Measurements from ENCODE around the gene SMIM24.
"Not testable (repeated sequence)": the region's sequence is repeated elsewhere in the genome, so short reads cannot be mapped to it uniquely, and the experiment has no call there.

Gene SMIM24

GRCh38 chr19:3513229-3514140, 33.2 kb upstream of the SMIM24 start:
- DNase-seq, result no peak

GRCh38 chr19:3512562-3513228, 32.4 kb upstream of the SMIM24 start:
- DNase-seq, result no peak

GRCh38 chr19:3511506-3512251, 31.4 kb upstream of the SMIM24 start:
- DNase-seq, result no peak

GRCh38 chr19:3510727-3511126, 30.4 kb upstream of the SMIM24 start:
- no peak for DNase-seq

GRCh38 chr19:3509566-3509989, 29.3 kb upstream of the SMIM24 start:
- no peak for DNase-seq

DNA sequence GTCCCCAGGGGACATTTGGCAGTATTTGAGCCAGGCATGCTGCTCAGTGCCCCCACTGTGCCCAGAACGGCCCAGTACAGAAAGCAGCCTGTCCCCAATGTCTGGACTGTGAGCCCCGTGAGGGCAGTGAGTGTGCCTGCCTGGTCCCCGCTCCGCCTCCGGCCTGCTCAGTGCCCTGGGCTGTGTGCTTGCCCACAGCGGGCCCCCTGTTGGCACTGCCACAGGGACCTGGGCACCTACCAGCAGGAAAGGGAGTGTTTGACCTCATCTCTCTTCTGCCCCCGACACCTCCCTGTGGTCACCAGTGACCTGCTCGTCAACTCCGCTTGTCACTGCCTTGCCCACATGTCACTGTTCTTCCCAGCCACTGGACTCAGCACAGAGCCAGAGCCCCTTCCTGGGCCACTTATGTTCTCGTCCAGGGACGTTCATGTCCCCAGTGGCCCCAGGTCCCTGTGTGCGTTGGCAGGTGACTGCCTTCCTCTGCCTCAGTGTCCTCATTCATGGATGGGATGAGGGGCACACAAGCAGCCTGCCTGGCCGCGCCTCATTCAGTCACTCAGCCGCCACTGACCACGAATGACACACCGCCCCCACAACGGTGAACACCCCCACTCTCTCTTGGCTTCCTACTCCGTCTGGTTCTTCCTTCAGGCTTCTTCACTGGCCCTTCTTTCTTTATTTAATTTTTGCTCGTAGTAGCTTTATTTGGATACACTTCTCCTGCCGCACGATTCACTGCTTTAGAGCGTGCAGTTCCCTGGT, 28.6 kb upstream of the SMIM24 start:
- DNase-seq, result no peak

- DNase-seq, result not testable (repeated sequence)
These were observed 27.9 kb upstream of the SMIM24 start for GRCh38 chr19:3508121-3508661.

- no peak for DNase-seq
These were observed 27.2 kb upstream of the SMIM24 start for GRCh38 chr19:3507371-3508120.

DNA sequence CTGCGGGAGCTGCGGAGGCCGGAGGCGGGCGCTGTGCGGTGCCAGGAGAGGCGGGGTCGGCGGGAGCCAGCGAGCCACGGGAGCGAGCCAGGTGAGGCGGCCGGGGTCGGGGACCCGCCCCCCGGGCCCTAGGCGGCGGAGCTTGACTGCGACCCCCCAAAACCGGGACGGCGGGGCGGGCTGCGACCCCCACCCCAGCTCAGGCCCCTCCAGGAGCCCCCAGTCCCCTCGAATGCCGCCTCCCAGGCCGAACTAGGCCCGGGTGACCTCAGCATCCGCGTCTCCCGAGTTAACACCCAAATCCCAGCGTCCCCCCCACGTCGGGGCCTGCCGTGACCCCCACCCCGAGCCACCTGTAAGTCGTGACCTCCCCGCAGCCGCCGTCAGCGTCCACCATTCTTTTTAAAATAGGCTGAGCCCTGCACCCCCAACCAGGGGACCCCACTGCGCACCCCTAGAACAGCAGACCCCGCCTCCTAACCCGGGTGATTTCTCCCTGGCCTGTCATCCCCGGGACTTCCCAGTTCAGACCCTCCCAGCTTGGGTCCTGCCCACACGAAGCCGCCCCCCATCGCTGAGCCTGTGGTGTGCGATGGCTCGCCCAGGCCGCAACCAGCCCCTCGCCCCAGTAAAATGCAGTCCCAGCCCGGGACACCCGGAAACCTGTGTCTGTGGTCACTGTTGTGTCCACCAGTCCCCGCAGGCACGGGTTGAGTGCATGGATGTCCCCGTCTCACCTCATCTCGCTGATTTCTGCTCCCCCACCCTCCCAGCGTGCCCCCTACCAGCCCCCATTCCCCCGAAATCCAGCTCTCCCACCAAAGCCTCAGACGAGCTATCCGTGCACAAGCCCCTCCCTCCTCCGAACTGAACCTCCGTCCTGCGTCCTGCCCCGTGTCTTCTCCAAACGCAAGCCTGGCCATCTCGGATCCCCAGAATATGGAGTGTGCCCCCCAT, 26.3 kb upstream of the SMIM24 start:
- DNase-seq, result no peak

GRCh38 chr19:3505598-3506383, 25.5 kb upstream of the SMIM24 start, which contains the start of gene FZR1:
Gene FZR1 (plus strand): TSS chr19:3506311. CDS start chr19:3522990, 16,679 bp downstream.
- peak; percentile 90 to 93 for DNase-seq

GRCh38 chr19:3504735-3505134, 24.4 kb upstream of the SMIM24 start:
- no peak for DNase-seq

DNA sequence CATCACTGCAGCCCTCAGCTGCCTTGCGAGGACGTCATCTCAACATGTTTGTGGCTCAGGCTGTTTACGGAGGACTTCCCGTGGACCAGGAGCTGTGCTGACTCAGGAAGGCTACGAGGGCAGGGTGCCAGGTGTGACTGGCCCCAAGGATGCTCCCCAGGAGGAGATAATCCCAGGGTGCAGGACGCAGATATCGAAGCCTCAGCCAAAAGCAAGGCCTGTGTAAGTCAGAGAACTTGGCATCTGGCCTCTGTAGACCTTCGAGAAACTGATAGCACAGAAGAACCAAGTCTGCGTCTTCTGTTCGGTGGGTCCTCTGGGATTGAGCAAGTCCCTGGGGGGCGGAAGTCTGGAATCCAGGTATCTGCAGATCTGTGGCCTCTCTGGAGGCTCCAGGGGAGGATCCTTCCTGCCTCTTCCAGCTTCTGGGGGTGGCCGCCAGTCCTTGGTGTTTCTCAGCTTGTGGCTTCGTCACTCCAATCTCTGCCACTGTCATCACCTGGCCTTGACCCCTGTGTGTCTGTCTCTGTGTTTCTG, 22.8 kb upstream of the SMIM24 start:
- DNase-seq, result no peak

- no peak for DNase-seq
These were observed 21.5 kb upstream of the SMIM24 start for GRCh38 chr19:3501780-3502179.

GRCh38 chr19:3500429-3501101, 20.2 kb upstream of the SMIM24 start, which contains the start of gene DOHH:
Gene DOHH (minus strand): TSS chr19:3500674. CDS start chr19:3496814, 3,860 bp downstream.
- DNase-seq, result peak; percentile 93 to 94

- no peak for DNase-seq
These were observed 19.6 kb upstream of the SMIM24 start for GRCh38 chr19:3499738-3500428.

DNA sequence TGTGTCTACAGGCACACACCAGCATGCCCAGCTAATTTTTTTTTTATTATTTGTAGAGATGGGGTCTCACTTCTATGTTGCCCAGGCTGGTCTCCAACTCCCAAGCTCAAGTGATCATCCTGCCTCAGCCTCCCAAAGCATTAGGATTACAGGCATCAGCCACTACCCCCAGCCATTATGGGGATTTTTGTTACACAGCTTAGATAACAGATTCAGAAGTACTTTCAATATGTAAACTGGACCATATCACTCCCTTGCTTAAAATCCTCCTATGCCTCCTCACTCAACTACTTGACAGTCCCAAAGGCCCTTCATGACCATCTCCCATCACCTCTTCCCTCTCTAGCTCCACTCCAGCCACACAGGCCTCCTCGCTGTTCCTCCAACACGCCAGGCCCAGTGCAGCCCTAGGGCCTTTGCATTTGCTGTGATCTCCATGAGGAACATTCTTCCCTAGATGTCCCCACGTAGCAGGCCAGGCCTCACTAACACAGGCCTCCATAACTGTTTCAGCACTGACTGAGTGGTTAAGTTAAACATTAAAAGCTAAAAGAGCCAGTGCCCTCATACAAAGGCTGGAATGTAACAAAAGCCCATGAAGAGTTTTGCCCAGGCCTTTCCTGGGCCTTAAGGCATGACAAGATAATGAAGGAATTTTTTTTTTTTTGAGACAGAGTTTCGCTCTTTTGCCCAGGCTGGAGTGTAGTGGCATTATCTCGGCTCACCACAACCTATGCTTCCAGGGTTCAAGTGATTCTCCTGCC, 17.6 kb upstream of the SMIM24 start:
- no peak for DNase-seq

Data from AML-193 (cell line).